ENCODE measurements around the gene XYLT1. TPM values are rescaled to one million over a fixed set of nuclear protein-coding genes. Genes with fewer than 3 reads are reported as not detected.

Gene XYLT1
- polyA plus RNA-seq, 1 of the 3 experiments (the other 2 are of a cell fraction): 17.6 TPM

DNA sequence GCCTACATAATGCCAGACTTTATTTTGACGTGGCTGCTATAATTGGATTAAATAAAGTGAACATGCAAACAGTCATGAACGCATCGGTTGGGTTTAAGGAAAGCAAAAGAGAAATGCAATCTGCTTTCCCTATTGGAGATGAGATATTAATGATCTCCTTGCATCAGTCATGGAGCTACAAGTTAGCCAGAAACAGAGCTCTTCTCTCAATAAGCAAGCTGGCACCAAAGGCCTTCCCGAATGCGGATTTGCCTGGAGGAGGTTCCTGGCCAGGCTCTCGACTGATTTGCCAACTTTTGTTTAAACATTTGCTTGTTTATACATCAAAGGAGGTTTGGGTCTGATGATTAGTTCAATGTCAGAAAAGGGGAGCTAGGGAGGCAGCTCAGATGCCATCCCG, 318.4 kb downstream of the XYLT1 start:
- Histone ChIP-seq H3K9ac (no peak overlapping the region), H2AFZ (ENCODE audit: low read depth) (no peak overlapping the region), H3K9me3 (no peaks in the 10 kb centered on the region), H3K27ac (ENCODE audit: low read depth in 2 of 2, low read length in 1 of 2) (no peak overlapping the region), H3F3A (replicated peaks; ENCODE audit: insufficient read depth) (peaks cover 17% of the 10 kb centered on the region), H3K36me3 (replicated peaks in 1 of 2; ENCODE audit: control insufficient read depth in 1 of 2, insufficient read depth in 2 of 2, low read length in 1 of 2) (peaks cover 2 to 43% of the 10 kb centered on the region in 2 experiments), H3K4me3 (ENCODE audit: low read depth in 2 of 2, low read length in 1 of 2) (no peak overlapping the region), H3K4me2 (no peak overlapping the region), H3K4me1 (ENCODE audit: control insufficient read depth in 1 of 2, insufficient read depth in 2 of 2, low read depth in 1 of 2, low read length in 1 of 2) (no peaks in the 10 kb centered on the region; a peak in 1 of 4 replicates), H3K9me2 (no peaks in the 10 kb centered on the region), H3K27me3 (ENCODE audit: insufficient read depth) (no peaks in the 10 kb centered on the region), H4K20me1 (ENCODE audit: insufficient read depth) (peaks cover 96% of the 10 kb centered on the region), H3K79me2 (ENCODE audit: insufficient read depth) (peaks cover 71% of the 10 kb centered on the region; the same call in 1 of the 2 replicates)
- ChIA-PET CTCF (no interaction called here), POLR2A (no interaction called here)
- no peak for TF ChIP-seq SMC3 (IDR thresholded peaks at IDR 0.05; ENCODE audit: low read depth, low read length)
- TF ChIP-seq EZH2phosphoT487 (IDR thresholded peaks at IDR 0.05; ENCODE audit: borderline replicate concordance, low read depth): no peak
- 78% methylated on average over 7 of the region's 7 CpGs for WGBS (ENCODE audit: low lambda C conversion rate)
- DNase-seq: no peak

- Histone ChIP-seq H3K36me3 (replicated peaks in 1 of 2; ENCODE audit: control insufficient read depth in 1 of 2, insufficient read depth in 2 of 2, low read length in 1 of 2) (peaks cover 0 to 44% of the 10 kb centered on the region in 2 experiments), H3K27ac (ENCODE audit: low read depth in 2 of 2, low read length in 1 of 2) (no peak overlapping the region), H2AFZ (ENCODE audit: low read depth) (no peak overlapping the region), H4K20me1 (ENCODE audit: insufficient read depth) (peaks cover 100% of the 10 kb centered on the region), H3K79me2 (ENCODE audit: insufficient read depth) (peaks cover 73% of the 10 kb centered on the region; the same call in 1 of the 2 replicates), H3K9me3 (no peaks in the 10 kb centered on the region), H3K9me2 (no peaks in the 10 kb centered on the region), H3K4me1 (ENCODE audit: control insufficient read depth in 1 of 2, insufficient read depth in 2 of 2, low read depth in 1 of 2, low read length in 1 of 2) (no peaks in the 10 kb centered on the region; a peak in 1 of 4 replicates), H3K27me3 (ENCODE audit: insufficient read depth) (no peaks in the 10 kb centered on the region), H3K4me3 (ENCODE audit: low read depth in 2 of 2, low read length in 1 of 2) (no peak overlapping the region), H3K9ac (no peak overlapping the region), H3F3A (replicated peaks; ENCODE audit: insufficient read depth) (peaks cover 17% of the 10 kb centered on the region), H3K4me2 (no peak overlapping the region)
- 91% methylated on average over 5 of the region's 5 CpGs for WGBS (ENCODE audit: low lambda C conversion rate)
- POLR2A ChIA-PET: no interaction called here
- TF ChIP-seq FOXM1 (IDR thresholded peaks at IDR 0.05; ENCODE audit: low read depth) (no peak), GABPA (IDR thresholded peaks at IDR 0.05; ENCODE audit: low read depth) (no peak), ELF1 (IDR thresholded peaks at IDR 0.05) (no peak), FOXJ3 (CRISPR knock-in tag; IDR thresholded peaks at IDR 0.05) (no peak), MAX (IDR thresholded peaks at IDR 0.05; ENCODE audit: low read depth) (no peak), MXI1 (IDR thresholded peaks at IDR 0.05; ENCODE audit: low read depth, low read length) (no peak)
- no peak for DNase-seq
- CTCF ChIA-PET: interaction anchor here (1.3 to 1.7 kb wide), 2 partner anchors 8 to 43 kb away, joined by 3 to 6 read pairs; no protein-coding TSS in a partner anchor
Observed at GRCh38 chr16:17151335-17151734, 319.4 kb downstream of the XYLT1 start.

DNA sequence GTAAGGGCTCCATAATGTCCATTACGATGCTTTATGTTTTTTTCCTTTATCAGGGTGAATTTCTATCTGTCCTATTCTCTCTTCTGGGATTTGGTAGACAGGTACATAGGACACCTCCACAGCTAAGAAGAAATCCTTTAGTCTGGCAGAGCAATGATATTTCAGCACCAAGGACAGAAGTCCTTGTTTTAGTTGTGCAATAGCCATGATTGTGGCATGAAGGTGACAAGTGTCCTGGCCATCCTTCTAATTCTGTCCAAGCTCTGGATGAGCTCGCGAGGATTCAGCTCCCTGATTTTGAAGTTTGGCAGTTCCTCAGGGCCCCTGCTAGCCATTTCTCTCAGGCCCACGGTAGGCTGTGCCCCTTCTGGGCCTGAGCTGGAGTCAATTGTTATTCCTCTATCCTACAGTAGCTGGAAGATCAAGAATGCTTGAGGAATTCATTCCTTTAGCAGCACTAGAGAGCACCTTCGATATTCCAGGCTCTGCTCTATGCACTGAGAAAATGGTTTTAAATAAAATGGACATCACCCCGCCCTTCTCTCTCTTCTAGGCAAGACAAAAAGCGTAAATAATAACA, 320.8 kb downstream of the XYLT1 start:
- Histone ChIP-seq H2AFZ (ENCODE audit: low read depth) (no peak overlapping the region), H3K27ac (ENCODE audit: low read depth in 2 of 2, low read length in 1 of 2) (no peak overlapping the region), H3K79me2 (ENCODE audit: insufficient read depth) (peaks cover 78% of the 10 kb centered on the region; the same call in 1 of the 2 replicates), H3K9me3 (no peaks in the 10 kb centered on the region), H3K4me2 (no peak overlapping the region), H3K9me2 (no peaks in the 10 kb centered on the region), H3K4me1 (ENCODE audit: control insufficient read depth in 1 of 2, insufficient read depth in 2 of 2, low read depth in 1 of 2, low read length in 1 of 2) (peaks cover 0 to 13% of the 10 kb centered on the region in 2 experiments; a peak in 2 of 4 replicates), H3K4me3 (ENCODE audit: low read depth in 2 of 2, low read length in 1 of 2) (no peak overlapping the region), H3K36me3 (replicated peaks in 1 of 2; ENCODE audit: control insufficient read depth in 1 of 2, insufficient read depth in 2 of 2, low read length in 1 of 2) (peaks cover 2 to 40% of the 10 kb centered on the region in 2 experiments), H3K27me3 (ENCODE audit: insufficient read depth) (no peaks in the 10 kb centered on the region), H3F3A (replicated peaks; ENCODE audit: insufficient read depth) (peaks cover 17% of the 10 kb centered on the region), H4K20me1 (ENCODE audit: insufficient read depth) (peaks cover 100% of the 10 kb centered on the region), H3K9ac (no peak overlapping the region)
- DNase-seq: no peak
- TF ChIP-seq REST (IDR thresholded peaks at IDR 0.05; ENCODE audit: low read depth, low read length) (peak; percentile 93), CTCF (IDR thresholded peaks at IDR 0.05) (no peak)
- CTCF ChIA-PET: interaction anchor here (1.3 to 1.7 kb wide), 2 partner anchors 9 to 44 kb away, joined by 3 to 6 read pairs; no protein-coding TSS in a partner anchor
- 88% methylated on average over 7 of the region's 7 CpGs for WGBS (ENCODE audit: low lambda C conversion rate)
- POLR2A ChIA-PET: no interaction called here

All from SK-N-SH (cell line).